LNCaP clone FGC (cell line): ENCODE results near the gene OR8B8.
"Not testable (repeated sequence)": the region's sequence is repeated elsewhere in the genome, so short reads cannot be mapped to it uniquely, and the experiment has no call there.

ENCODE experiments used
- DNase-seq: peaks from one replicate; pipeline ENCODE4 v3.0.0-alpha.2; 2011; ENCODE audit warnings: low read depth
- H3K4me3 ChIP-seq: 2 replicates; pipeline ENCODE4 v1.5.1; 2011; ENCODE audit warnings: mild to moderate bottlenecking, low read depth, low read length, control low read depth
- TF ChIP-seq, protein P1 (sequence below): IDR thresholded peaks from 2 replicates; pipeline ENCODE4 v1.5.1; 2012; ENCODE audit warnings: mild to moderate bottlenecking; ENCODE audit not compliant: control insufficient read depth, insufficient read depth; ENCODE audit errors: extremely low read depth

OR8B8 gene

DNA sequence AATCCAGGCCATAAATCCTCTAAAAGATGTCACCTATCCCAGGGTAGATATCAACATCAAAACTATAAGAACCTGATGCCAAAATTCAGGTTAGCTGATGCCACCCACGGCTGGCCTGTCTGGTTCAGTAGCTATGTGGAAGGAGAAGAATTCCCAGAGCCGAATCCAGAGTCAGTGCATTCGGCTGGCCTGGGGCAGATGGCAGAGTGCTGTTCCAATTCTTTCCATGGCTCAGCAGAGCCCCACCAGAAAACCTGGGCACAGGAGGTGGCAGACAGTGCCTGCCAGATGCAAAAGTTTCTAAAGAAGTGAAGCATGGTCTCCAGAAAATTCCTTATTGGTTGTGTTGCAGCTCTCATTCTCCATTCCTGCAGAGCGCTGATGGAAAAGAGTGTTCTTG lies 19.9 kb upstream of the OR8B8 start:
- TF ChIP-seq, protein P1, sequence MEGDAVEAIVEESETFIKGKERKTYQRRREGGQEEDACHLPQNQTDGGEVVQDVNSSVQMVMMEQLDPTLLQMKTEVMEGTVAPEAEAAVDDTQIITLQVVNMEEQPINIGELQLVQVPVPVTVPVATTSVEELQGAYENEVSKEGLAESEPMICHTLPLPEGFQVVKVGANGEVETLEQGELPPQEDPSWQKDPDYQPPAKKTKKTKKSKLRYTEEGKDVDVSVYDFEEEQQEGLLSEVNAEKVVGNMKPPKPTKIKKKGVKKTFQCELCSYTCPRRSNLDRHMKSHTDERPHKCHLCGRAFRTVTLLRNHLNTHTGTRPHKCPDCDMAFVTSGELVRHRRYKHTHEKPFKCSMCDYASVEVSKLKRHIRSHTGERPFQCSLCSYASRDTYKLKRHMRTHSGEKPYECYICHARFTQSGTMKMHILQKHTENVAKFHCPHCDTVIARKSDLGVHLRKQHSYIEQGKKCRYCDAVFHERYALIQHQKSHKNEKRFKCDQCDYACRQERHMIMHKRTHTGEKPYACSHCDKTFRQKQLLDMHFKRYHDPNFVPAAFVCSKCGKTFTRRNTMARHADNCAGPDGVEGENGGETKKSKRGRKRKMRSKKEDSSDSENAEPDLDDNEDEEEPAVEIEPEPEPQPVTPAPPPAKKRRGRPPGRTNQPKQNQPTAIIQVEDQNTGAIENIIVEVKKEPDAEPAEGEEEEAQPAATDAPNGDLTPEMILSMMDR, result no peak
- H3K4me3 ChIP-seq, result no peak overlapping the region
- DNase-seq, result no peak

DNA sequence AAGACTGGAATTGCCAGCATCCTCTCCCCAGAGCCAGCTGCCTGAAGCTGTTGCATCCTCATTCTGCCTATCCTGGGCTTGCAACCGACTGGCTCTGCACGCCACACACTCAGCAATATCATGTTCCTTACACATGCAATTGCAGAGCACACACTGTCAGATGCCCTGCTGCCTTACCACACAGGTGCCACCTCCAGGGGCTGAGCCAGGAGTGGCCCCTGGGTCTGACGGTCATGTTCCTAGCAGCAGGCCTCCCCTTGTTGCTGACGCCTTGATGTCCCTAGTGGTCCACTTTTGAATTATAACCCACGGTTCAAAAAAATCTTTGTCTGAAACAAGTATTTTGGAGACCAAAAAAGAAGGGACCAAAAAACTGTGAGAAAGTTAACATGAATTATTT lies 18.5 kb upstream of the OR8B8 start:
- TF ChIP-seq, protein P1, result no peak
- no peak overlapping the region for H3K4me3 ChIP-seq
- DNase-seq, result no peak

DNA sequence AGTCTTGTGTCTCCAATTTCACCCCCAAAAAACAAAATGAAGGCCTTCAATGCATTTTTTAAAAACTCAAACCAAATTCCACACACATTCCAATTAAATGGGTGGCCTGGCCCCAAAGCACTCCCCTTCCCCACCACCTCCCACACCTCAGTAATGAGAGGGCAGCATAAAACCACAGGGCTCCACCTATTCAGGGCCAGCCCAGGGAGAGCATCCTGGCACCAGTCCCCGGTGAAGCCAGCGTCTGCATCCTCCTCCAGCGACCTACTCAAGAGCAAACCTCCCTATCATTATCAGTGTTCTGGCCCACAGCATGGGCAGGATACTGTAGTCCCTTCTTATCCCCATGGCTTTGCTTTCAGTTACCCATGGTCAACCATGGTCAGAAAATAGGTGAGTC lies 17.8 kb upstream of the OR8B8 start:
- H3K4me3 ChIP-seq, result no peak overlapping the region
- TF ChIP-seq, protein P1, result no peak
- no peak for DNase-seq

GRCh38 chr11:124460459-124460858 lies 15.0 kb upstream of the OR8B8 start:
- no peak overlapping the region for H3K4me3 ChIP-seq
- no peak for DNase-seq
- TF ChIP-seq, protein P1, result no peak

GRCh38 chr11:124459379-124459778 lies 13.9 kb upstream of the OR8B8 start:
- not testable (repeated sequence) for H3K4me3 ChIP-seq, DNase-seq

DNA sequence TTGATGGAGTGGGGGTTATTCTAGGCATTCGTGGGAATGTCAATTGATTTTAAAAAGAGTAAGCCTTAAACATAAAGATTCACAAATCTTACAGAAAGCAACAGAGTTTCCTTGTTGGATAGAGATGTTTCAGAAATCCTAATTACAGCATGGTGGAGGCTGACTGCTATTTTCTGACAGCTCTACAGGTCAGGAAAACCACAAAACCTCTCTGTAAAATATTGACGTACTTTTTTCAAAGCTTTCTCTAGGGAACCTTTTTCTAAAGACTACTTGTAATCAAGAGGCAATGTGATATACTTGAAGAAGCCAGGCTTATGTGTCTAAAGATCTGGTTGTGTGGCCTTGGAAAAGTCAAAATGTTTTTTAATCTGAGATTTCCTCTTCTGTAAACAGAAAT lies 9.1 kb upstream of the OR8B8 start:
- TF ChIP-seq, protein P1, result no peak
- no peak for DNase-seq
- no peak overlapping the region for H3K4me3 ChIP-seq

DNA sequence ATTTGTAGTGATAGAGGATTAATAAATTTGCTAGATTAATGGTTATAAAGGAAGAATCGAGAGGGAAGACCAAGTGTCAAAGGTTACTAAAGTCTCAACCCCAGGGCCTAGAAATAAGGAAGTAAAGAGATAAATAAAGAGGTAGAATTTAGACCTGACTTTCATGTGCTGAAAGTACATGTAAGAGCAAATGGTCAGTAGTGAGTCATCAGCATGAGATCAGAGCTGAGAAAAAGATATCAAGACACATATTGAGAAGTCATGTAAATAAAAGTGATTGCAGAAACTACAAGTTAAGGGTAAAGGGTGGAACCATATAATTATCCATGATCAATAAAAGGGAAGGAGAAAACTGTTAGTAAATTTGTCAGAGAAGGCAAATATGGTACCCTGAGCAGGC lies 1.4 kb upstream of the OR8B8 start:
- DNase-seq, result no peak
- TF ChIP-seq, protein P1, result no peak
- H3K4me3 ChIP-seq, result no peak overlapping the region

DNA sequence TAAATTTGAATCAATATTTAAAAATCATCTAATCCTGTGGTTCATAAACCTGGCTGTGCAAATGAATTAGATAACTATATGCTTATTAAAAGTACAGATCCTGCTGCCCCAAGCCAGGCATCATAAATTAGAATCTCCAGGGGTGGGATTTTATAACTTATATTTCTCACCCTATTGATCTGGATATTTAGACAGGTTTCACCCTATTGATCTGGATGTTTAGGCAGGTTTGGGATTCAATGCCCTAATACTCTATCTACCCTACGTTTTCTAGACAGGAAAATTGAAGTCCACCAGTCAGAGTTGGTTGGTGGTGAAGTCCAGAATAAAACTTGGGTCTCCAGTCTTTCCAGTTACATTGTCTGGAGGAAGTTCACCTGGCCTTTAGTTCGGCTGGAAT lies 2.6 kb downstream of the OR8B8 start:
- DNase-seq, result no peak
- TF ChIP-seq, protein P1, result no peak
- no peak overlapping the region for H3K4me3 ChIP-seq
